Astrocyte of the hippocampus (primary cell): Measurements from ENCODE around the gene SMARCA4.

Experiments used
- DNase-seq: peaks from one replicate; pipeline ENCODE4 v3.0.0; 2011; ENCODE audit warnings: low read depth, low spot score

SMARCA4 gene

GRCh38 chr19:10960314-10961072 is at the start of gene SMARCA4:
Gene SMARCA4 (plus strand): TSS chr19:10961030. CDS start chr19:10984152, 23,122 bp downstream.
- DNase-seq: peak; percentile 100

DNA sequence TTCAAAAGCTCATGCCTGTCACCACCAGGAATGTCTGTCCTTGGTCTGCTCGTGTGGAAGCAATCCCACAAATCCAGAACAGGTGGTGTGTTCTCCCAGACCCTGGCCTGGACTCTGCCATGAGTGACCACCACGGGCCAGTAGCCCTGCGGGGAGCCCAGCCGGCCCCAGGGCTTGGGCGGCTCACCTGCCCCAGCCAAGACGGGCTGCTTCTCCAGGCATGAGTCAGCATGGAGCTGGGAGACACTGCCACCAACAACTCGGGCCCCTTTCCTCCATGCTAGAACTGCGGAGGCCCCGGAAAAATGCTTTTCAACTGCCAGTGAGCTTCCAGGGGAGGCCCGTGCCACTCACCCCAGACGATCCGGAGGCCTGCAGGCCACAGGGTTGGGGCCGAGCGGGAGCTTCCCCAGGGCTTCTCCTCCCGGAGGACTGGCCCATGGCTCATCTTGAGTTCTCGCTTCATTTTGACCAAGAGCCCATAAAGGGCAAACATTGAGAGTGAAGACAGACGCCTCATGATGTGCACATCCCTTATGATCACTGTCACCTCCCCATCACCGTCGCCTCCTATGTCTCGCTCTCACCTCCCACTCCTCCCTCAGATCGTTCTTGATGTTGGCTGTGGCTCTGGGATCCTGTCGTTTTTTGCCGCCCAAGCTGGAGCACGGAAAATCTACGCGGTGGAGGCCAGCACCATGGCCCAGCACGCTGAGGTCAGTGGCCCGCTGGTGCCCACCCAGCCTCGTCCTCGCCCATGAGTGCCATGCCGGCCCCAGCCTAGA is 49.1 kb upstream of the SMARCA4 start:
- no peak for DNase-seq

GRCh38 chr19:10912619-10913018 is 48.2 kb upstream of the SMARCA4 start:
- no peak for DNase-seq

- no peak for DNase-seq
Observed at GRCh38 chr19:10913716-10914340, 47.0 kb upstream of the SMARCA4 start.

DNA sequence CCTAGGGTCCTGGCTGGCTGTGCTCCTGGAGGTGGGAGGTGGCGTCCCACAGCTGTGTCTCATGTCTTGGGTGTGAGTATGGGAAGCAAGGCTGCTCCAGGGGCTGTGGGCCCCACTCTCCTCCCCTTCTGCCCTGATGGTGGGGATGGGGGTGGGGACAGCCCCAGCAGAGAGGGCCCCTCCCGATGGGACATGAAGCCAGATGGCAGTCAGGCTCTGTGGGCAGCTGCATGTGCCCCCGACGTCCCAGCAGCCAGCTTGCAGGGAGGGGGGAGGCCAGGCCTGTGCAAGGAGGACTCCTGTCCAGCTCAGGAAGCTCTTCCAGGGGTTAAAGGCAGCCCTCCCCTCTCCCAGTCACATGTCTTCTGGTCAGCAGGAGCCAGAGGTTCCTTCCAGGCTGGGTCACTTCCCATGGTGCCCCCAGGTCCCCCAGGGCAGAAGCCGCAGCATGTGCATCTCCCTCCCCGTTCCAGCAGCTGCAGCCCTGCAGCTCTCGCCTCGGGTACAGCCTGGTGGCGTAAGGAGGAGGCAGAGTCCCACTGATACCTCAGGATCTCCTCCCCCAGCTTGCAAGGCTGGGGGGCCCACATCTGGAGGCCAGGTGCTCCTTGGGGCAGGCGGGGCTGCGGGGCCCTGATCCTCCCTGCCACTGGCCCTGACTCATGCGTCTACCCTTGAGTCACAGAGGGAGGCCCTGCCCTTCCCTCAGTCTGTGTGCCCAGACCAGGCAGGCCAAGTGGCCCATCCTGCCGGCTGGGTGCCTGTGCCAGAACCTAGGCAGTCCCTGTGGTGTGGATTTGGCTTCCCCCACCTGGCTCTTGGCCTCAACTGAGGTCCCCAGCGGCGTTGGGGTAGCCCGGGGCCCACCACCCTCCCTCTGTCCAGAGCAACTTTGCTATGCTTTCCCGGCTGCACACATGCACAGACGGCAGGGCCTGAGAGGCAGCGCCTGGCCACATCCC is 45.4 kb upstream of the SMARCA4 start:
- peak; percentile 56 for DNase-seq

GRCh38 chr19:10916602-10917001 is 44.2 kb upstream of the SMARCA4 start:
- DNase-seq: no peak

- no peak for DNase-seq
Observed at GRCh38 chr19:10918359-10918758, 42.5 kb upstream of the SMARCA4 start.

GRCh38 chr19:10919352-10920287 is 41.2 kb upstream of the SMARCA4 start:
- DNase-seq: no peak

DNA sequence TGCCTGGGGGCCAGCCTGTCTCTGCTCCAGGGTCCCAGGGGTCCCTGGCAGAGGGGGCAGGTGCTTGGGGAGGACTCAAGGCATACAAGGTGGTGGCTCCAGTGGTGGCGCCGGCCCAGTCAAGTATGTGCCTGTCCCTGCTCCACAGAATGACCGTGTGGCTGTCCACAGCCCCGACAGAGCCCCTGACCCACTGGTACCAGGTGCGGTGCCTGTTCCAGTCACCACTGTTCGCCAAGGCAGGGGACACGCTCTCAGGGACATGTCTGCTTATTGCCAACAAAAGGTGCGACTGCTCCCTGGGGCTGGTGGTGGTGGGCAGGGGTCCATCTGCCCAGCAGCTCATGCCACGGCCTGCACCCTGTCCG is 40.6 kb upstream of the SMARCA4 start:
- no peak for DNase-seq

- DNase-seq: no peak
Observed at GRCh38 chr19:10920781-10921180, 40.0 kb upstream of the SMARCA4 start.

DNA sequence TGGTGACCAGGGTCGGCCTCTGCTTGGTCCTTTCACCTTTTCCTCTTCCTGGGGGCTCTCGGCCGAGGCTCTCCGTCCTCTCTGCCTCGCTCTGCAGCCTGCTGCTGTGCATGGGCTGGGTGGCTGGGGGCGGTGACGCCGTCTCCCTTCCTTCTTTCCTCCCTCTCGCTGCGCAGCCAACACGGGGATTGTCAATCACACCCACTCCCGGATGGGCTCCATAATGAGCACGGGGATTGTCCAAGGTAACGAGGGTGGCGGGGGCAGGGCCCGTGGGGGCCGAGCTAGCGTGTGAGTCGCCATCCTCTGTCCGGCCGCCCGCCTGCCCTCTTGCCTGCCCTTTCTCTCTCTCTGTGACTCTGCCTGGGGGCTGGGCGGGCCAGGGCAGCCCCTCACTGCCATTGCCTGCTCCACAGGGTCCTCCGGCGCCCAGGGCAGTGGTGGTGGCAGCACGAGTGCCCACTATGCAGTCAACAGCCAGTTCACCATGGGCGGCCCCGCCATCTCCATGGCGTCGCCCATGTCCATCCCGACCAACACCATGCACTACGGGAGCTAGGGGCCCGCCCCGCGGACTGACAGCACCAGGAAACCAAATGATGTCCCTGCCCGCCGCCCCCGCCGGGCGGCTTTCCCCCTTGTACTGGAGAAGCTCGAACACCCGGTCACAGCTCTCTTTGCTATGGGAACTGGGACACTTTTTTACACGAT is 39.5 kb upstream of the SMARCA4 start:
- no peak for DNase-seq

DNA sequence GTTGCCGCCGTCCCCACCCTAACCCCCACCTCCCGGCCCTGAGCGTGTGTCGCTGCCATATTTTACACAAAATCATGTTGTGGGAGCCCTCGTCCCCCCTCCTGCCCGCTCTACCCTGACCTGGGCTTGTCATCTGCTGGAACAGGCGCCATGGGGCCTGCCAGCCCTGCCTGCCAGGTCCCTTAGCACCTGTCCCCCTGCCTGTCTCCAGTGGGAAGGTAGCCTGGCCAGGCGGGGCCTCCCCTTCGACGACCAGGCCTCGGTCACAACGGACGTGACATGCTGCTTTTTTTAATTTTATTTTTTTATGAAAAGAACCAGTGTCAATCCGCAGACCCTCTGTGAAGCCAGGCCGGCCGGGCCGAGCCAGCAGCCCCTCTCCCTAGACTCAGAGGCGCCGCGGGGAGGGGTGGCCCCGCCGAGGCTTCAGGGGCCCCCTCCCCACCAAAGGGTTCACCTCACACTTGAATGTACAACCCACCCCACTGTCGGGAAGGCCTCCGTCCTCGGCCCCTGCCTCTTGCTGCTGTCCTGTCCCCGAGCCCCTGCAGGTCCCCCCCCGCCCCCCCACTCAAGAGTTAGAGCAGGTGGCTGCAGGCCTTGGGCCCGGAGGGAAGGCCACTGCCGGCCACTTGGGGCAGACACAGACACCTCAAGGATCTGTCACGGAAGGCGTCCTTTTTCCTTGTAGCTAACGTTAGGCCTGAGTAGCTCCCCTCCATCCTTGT is 38.8 kb upstream of the SMARCA4 start:
- DNase-seq: no peak

DNA sequence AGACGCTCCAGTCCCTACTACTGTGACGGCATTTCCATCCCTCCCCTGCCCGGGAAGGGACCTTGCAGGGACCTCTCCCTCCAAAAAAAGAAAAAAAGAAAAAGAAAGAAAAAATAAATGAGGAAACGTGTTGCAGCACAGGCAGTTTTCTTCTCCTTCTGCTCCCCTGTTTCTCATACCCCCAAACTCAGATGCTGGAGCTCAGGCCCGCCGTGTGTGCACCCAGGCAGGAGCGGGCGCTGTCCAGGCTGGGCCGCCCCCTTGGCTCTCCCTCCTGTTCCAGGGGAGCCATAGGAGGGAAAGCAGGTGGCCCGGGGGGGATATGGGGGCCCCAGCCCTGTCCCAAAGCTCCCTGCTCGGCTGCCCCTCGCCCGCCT is 38.2 kb upstream of the SMARCA4 start:
- no peak for DNase-seq

- no peak for DNase-seq
Observed at GRCh38 chr19:10923260-10924112, 37.3 kb upstream of the SMARCA4 start.

- no peak for DNase-seq
Observed at GRCh38 chr19:10924597-10924996, 36.2 kb upstream of the SMARCA4 start.

DNA sequence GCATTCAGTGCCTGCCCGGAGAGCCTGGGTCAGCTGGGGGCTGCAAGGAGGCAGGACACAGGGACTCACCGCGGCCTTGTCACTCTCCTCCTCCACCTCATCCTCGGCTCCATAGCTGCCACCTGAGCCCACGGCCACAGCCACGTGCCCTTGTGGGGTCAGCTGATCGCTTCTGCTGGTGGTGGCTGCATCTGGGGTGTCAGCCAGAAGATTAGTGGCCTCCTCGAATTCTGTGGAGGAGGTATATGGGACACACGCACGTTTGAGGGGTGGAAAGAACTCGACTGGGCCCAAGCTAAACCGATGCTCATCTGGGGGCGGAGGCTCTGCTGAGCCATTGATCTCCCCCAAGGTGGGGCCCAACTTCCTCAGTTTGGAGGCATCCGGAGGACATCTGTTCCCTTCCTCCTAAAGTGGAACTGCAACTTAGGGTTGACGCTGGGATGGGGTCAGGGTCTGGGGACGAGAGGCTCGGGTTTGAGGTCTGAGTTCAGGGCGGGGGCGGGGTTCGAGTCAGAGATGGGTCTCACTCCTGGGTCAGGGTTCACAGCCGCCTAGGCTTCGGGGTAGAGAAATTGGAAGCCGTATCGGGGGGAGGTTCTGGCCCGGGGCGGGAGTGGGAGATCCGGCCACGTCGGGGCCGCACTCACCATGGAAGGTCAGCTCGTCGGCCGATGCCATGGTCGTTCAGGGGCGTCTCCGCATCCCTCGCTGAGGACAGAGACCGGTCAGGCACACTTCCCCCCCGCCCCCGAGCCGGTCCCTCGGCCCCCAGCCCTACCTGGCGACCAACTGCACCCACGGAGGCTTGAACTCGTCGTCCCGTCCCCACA is 32.9 kb upstream of the SMARCA4 start:
- no peak for DNase-seq
